ENCODE measurements around the gene RABGAP1L.

DNA sequence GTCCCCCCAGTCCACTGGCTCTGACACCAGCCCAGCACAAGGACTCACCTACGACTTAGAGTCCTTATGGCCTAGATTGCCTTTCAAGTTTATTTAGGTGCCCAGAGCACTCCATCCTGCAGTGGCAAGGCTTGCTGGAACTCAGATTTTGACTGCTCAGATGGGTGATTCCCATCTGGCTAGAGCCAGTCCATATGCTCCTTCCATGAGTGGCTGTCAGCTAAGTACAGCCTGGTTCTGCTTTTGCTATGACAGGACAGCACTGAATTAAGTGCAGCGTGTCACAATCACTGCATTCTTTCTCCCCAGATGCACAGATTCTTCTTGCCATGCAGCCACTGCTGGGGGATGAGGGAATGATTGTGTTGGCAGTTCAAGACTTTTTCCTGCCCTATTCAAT is 332.3 kb downstream of the RABGAP1L start:
- TF ChIP-seq, protein P1, sequence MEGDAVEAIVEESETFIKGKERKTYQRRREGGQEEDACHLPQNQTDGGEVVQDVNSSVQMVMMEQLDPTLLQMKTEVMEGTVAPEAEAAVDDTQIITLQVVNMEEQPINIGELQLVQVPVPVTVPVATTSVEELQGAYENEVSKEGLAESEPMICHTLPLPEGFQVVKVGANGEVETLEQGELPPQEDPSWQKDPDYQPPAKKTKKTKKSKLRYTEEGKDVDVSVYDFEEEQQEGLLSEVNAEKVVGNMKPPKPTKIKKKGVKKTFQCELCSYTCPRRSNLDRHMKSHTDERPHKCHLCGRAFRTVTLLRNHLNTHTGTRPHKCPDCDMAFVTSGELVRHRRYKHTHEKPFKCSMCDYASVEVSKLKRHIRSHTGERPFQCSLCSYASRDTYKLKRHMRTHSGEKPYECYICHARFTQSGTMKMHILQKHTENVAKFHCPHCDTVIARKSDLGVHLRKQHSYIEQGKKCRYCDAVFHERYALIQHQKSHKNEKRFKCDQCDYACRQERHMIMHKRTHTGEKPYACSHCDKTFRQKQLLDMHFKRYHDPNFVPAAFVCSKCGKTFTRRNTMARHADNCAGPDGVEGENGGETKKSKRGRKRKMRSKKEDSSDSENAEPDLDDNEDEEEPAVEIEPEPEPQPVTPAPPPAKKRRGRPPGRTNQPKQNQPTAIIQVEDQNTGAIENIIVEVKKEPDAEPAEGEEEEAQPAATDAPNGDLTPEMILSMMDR (IDR thresholded peaks at IDR 0.05 in 2 of 3, conservative IDR thresholded peaks at IDR 0.05 in 1 of 3; ENCODE audit: control insufficient read depth in 2 of 3, extremely low read depth in 1 of 3, insufficient read depth in 1 of 3, low read depth in 3 of 3, low read length in 3 of 3) = no peak
- no peak for TF ChIP-seq BACH1 (IDR thresholded peaks at IDR 0.05; ENCODE audit: borderline replicate concordance)
- no peak for TF ChIP-seq LARP7 (IDR thresholded peaks at IDR 0.05)
- no peak for TF ChIP-seq ESRRA (IDR thresholded peaks at IDR 0.05; ENCODE audit: low read length)
- TF ChIP-seq JUND (IDR thresholded peaks at IDR 0.05; ENCODE audit: low read depth, low read length) = no peak
- no peak for TF ChIP-seq SP1 (IDR thresholded peaks at IDR 0.05; ENCODE audit: low read depth, low read length)
- no peak for TF ChIP-seq EP300 (IDR thresholded peaks at IDR 0.05; ENCODE audit: borderline replicate concordance in 1 of 2, control insufficient read depth in 1 of 2, low read depth in 2 of 2, low read length in 2 of 2)
- no peak for TF ChIP-seq POLR2AphosphoS5 (IDR thresholded peaks at IDR 0.05; ENCODE audit: low read length)
- TF ChIP-seq ZNF274 (IDR thresholded peaks at IDR 0.05; ENCODE audit: insufficient read depth, insufficient read length) = no peak
- TF ChIP-seq FOXK2 (IDR thresholded peaks at IDR 0.05) = no peak
- TF ChIP-seq SREBF2 (IDR thresholded peaks at IDR 0.05; ENCODE audit: low read length) = no peak
- TF ChIP-seq CREM (IDR thresholded peaks at IDR 0.05; ENCODE audit: low read depth) = no peak

Measured in GM12878 (cell line).